CD4-positive, alpha-beta T cell treated with Interferon gamma for 1 hour (primary cell): ENCODE measurements around the gene CCL17.
"Not testable (repeated sequence)": the region's sequence is repeated elsewhere in the genome, so short reads cannot be mapped to it uniquely, and the experiment has no call there.

Experiments
- DNase-seq: peaks from one replicate; pipeline ENCODE4 v3.0.0-alpha.2; 2020

Gene CCL17

DNA sequence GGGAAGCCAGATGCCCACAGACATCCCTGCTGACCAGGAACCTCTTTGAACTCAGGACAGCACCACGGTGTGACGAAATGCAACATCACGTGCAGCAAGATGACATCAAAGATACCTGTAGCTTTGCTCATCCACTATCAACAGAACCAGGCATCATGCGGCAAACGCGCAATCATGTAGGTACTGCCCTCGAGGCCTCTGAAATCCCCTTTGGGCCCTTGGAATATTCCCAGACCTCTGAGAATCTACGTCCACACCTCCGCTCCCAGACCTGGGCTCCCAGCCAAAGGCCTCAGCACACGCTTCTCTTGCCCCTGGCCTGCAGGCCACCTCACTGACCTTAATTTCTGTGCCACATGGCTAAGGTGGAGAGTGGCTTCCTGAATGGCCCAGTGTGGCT lies 25.0 kb upstream of the CCL17 start:
- DNase-seq: no peak

DNA sequence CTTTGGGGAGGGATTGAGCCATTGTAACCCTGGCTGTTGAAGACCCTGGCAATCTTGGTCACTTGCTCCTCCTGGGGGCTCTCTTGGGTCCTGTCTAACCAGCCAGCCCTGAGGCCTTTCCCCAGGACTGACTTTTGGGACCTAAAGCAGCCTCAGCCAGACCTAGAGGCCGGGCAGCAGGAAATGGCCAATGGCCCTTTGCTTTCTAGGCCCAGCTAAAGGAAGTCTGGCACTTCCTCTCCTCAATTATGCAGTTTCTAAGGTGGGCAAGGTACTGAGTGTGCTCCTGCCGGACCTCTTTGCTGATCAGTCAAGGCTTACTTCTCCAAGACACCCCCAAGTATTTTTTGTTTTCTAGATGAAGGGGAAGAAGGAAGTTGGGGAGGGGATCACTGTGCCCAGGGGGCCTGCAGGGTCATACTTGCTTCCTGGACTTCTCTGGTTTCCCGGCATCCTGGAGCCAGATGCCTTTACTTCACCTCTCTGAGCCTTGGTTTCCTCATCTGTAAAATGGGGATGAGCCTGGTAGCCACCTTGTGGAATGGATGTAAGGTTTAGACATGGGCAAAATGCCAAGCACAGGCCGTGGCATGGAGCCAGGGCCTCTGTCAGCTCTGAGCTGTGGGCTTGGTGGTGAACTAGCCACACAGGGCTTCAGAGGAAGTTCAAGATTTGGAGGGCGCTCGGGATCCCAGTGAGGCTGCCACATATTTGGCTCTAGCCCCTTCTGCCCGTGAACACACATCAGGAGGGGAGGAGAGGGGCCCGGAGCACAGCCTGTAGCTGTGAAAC lies 23.7 kb upstream of the CCL17 start:
- no peak for DNase-seq

DNA sequence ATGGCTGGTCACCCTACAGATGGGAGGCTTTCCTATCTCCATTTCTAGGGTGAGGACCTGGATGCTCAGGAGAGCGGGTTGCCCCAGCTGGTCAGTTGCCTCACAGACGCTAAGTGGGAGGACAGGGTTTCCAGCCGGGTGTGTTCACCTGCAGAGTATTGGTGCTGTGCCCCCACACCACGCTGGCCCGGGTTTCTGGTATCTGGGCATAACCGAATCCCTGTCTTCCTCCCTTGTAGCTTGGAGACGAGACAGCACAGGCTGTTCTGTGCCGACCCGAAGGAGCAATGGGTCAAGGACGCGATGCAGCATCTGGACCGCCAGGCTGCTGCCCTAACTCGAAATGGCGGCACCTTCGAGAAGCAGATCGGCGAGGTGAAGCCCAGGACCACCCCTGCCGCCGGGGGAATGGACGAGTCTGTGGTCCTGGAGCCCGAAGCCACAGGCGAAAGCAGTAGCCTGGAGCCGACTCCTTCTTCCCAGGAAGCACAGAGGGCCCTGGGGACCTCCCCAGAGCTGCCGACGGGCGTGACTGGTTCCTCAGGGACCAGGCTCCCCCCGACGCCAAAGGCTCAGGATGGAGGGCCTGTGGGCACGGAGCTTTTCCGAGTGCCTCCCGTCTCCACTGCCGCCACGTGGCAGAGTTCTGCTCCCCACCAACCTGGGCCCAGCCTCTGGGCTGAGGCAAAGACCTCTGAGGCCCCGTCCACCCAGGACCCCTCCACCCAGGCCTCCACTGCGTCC lies 22.6 kb upstream of the CCL17 start:
- no peak for DNase-seq

- no peak for DNase-seq
Measured at GRCh38 chr16:57382535-57383275, 21.9 kb upstream of the CCL17 start.

DNA sequence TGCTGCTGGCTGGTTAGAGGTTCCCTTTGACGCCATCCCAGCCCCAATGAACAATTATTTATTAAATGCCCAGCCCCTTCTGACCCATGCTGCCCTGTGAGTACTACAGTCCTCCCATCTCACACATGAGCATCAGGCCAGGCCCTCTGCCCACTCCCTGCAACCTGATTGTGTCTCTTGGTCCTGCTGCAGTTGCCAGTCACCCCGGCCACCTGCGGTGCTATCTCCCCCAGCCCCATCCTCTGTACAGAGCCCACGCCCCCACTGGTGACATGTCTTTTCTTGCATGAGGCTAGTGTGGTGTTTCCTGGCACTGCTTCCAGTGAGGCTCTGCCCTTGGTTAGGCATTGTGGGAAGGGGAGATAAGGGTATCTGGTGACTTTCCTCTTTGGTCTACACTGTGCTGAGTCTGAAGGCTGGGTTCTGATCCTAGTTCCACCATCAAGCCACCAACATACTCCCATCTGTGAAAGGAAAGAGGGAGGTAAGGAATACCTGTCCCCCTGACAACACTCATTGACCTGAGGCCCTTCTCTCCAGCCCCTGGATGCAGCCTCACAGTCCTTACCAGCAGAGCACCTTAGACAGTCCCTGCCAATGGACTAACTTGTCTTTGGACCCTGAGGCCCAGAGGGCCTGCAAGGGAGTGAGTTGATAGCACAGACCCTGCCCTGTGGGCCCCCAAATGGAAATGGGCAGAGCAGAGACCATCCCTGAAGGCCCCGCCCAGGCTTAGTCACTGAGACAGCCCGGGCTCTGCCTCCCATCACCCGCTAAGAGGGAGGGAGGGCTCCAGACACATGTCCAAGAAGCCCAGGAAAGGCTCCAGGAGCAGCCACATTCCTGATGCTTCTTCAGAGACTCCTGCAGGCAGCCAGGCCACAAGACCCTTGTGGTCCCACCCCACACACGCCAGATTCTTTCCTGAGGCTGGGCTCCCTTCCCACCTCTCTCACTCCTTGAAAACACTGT lies 21.0 kb upstream of the CCL17 start:
- no peak for DNase-seq

DNA sequence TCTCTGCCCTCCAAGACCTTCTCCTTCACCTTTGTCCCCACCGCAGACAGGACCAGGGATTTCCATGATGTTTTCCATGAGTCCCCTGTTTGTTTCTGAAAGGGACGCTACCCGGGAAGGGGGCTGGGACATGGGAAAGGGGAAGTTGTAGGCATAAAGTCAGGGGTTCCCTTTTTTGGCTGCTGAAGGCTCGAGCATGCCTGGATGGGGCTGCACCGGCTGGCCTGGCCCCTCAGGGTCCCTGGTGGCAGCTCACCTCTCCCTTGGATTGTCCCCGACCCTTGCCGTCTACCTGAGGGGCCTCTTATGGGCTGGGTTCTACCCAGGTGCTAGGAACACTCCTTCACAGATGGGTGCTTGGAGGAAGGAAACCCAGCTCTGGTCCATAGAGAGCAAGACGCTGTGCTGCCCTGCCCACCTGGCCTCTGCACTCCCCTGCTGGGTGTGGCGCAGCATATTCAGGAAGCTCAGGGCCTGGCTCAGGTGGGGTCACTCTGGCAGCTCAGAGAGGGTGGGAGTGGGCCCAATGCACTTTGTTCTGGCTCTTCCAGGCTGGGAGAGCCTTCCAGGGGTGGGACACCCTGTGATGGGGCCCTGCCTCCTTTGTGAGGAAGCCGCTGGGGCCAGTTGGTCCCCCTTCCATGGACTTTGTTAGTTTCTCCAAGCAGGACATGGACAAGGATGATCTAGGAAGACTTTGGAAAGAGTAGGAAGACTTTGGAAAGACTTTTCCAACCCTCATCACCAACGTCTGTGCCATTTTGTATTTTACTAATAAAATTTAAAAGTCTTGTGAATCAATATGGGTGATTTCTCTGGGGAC lies 20.1 kb upstream of the CCL17 start:
- no peak for DNase-seq

- no peak for DNase-seq
Measured at GRCh38 chr16:57385083-57385482, 19.5 kb upstream of the CCL17 start.

DNA sequence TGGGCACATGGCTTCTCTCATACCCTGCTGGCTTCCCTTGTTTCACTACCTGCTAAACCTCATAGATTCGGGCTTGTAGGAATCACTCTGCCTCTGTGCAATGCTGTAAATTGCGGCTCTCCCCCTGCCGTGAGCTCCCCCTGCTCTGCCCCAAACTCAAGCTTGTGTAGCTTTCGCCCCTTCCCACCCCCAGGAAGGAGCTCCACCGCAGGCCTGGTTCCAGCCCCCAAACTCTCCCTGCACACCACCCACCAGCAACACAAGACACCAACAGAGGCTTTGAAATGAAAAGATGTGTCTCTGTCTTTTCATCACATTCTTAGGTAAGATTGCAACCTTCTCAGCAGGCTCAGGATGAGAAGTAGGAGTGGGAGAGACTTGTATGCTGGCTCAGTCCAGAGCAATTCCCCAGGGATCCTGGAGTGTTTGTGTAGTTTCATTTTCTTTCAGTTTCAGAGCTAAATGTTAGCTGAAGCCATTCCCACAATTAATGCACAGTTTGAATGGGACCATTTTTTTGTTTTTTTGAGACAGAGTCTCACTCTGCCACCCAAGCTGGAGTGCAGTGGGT lies 18.1 kb upstream of the CCL17 start:
- DNase-seq: no peak

- DNase-seq: no peak
Measured at GRCh38 chr16:57387598-57388354, 16.8 kb upstream of the CCL17 start.

DNA sequence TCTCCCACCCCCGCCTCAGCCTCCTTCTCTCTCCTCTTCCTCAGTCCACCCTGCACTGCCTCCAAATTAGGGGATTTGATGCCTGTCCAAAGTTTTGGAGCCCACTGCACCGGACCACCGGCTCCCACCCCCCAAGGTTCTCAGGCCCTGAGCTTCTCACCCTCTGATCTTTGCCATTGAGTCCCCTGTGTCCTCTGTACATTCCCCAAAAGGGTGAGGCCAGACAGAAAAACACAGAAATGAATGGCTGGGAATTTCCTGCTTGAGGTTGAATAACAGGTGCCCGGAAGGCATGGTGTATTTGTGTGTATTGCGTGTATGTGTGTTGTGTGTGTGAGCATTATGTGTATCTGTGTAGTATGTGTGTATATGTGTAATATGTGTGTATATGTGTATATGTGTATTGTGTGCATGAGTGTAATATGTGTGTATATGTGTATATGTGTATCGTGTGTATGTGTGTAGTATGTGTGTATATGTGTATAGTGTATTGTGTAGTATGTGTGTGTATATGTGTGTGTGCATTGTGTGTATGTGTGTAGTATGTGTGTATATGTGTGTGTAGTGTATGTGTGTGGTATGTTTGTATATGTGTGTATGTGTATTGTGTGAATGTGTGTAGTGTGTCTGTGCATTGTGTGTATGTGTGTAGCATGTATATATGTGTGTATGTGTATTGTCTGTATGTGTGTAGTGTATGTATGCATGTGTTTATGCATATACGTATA lies 16.0 kb upstream of the CCL17 start:
- no peak for DNase-seq

DNA sequence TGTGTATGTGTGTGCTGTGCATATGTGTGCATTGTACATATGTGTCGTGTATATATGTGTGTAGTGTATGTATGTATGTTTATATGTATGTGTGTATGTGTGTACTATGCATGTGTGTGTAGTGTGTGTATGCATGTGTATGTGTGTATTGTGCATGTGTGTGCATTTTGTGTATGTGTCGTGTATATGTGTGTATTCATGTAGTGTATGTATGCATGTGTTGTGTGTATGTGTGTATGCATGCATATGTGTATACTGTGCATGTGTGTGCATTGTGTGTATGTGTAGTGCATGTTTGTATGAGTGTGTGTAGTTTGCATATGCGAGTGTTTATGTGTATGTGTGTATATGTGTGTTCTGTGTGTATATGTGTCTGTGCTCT lies 15.5 kb upstream of the CCL17 start:
- no peak for DNase-seq

DNA sequence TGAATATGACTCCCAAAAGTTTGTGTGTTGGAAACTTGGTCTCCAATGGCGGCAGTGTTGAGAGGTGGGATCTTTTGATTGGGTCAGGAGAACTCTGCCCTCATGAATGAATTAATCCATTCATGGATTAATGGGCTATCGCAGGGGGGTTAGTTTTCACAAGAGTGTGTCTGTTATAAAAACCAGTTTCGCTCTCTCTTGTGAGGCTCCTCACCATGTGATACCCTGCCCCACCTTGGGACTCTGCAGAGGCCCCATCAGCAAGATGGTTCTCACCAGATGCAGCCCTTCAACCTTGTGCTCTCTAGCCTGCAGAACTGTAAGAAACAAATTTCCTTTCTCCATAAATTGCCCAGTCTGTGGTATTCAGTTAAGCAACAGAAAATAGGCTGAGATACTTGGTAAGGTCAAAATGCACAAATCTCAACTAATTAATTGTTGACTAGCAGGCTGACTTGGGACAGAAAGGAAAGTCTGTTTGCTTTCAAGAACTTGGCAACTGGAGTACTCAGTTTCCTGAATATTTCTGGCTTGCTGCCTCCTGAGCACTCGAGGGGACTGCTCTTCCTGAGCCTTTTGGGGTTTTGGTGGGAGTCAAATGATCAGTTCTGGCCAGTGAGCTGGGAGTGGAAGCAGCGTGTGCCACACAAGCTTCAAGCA lies 13.8 kb upstream of the CCL17 start:
- DNase-seq: no peak

GRCh38 chr16:57391300-57391699 lies 13.3 kb upstream of the CCL17 start:
- no peak for DNase-seq

DNA sequence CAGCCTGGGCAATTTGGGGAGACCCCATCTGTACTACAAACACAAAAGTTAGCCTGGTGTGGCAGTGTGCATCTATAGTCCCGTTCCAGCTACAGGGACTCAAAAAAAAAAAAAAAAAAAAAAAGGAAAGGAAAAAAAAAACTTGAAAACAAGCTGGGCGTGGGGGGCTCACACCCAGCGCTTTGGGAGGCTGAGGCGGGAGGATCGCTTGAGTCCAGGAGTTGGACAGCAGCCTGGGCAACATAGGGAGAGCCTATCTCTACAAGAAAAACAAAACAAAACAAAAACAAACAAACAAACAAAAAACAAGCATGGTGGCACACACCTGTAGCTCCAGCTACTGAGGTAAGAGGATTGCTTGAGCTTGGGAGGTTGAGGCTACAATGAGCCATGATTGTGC lies 12.9 kb upstream of the CCL17 start:
- DNase-seq: no peak

- DNase-seq: no peak
Measured at GRCh38 chr16:57392694-57393093, 11.9 kb upstream of the CCL17 start.

GRCh38 chr16:57394444-57394843 lies 10.1 kb upstream of the CCL17 start:
- DNase-seq: no peak

GRCh38 chr16:57395026-57395425 lies 9.5 kb upstream of the CCL17 start:
- DNase-seq: no peak

DNA sequence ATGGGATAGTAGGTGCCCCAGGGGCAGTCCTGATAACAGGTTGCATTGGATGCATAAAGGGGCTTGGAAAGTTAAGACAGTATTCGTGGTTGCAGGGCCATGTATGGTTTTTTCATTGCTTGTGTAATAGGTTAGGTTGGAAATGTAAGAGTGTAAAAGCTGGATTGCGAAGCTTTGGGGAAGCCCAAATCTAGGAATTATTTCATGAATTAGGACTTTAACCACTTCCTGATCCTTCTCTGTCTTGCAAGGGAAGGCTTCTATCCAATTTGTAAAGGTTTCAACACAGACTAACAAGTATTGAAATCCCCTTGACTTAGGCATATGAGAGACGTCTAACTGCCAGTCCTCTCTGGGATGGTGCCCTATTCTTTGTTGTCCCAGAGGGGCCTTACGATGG lies 7.8 kb upstream of the CCL17 start:
- DNase-seq: no peak

GRCh38 chr16:57397493-57397892 lies 7.1 kb upstream of the CCL17 start:
- DNase-seq: not testable (repeated sequence)
